K562 (cell line): ENCODE data around the gene MAEL. TPM values are rescaled to one million over a fixed set of nuclear protein-coding genes. Genes with fewer than 3 reads are reported as not detected.

Experiments used
- ARHGAP35 ChIP-seq: fragments of 450-650 bp; IDR thresholded peaks from 2 replicates; pipeline ENCODE4 v1.6.1; 2018; ENCODE audit not compliant: partially characterized antibody
- CCNT2 ChIP-seq: IDR thresholded peaks from 2 replicates; pipeline ENCODE4 v1.6.1; 2011; ENCODE audit warnings: borderline replicate concordance, low read depth, mild to moderate bottlenecking, moderate library complexity, mixed read lengths, low read length; ENCODE audit not compliant: insufficient read length; ENCODE audit errors: extremely low read depth
- CTBP1 ChIP-seq: fragments of 450-650 bp; IDR thresholded peaks from 2 replicates; pipeline ENCODE4 v1.6.1; 2016; ENCODE audit warnings: borderline replicate concordance
- DPF2 ChIP-seq: fragments of 450-650 bp; IDR thresholded peaks from 2 replicates; pipeline ENCODE4 v1.6.1; 2016
- ETV5 ChIP-seq: sonication (generic); formaldehyde crosslinking; IDR thresholded peaks from 2 replicates; pipeline ENCODE4 v1.4.0; 2020; ENCODE audit warnings: low read depth, mild to moderate bottlenecking, missing genetic modification reagents
- FOXP1 ChIP-seq: sonication (generic); formaldehyde crosslinking; IDR thresholded peaks from 2 replicates; pipeline ENCODE4 v1.8.0; 2022; ENCODE audit warnings: mild to moderate bottlenecking, missing genetic modification reagents
- HDAC8 ChIP-seq: fragments of 450-650 bp; IDR thresholded peaks from 2 replicates; pipeline ENCODE4 v1.6.1; 2016; ENCODE audit warnings: mild to moderate bottlenecking, missing genetic modification characterization, moderate library complexity, missing compliant biosample characterization
- HNRNPLL ChIP-seq: fragments of 200-400 bp; formaldehyde crosslinking; IDR thresholded peaks from 2 replicates; pipeline ENCODE4 v1.6.1; 2017; ENCODE audit warnings: low read length, low read depth, mild to moderate bottlenecking; ENCODE audit not compliant: poor library complexity, severe bottlenecking
- MAFG ChIP-seq: fragments of 450-650 bp; conservative IDR thresholded peaks from 2 replicates; pipeline ENCODE4 v1.6.1; 2016; ENCODE audit warnings: missing genetic modification characterization, missing compliant biosample characterization
- MCM5 ChIP-seq: fragments of 450-650 bp; IDR thresholded peaks from 2 replicates; pipeline ENCODE4 v1.6.1; 2016; ENCODE audit warnings: low read depth
- NBN ChIP-seq: fragments of 450-650 bp; IDR thresholded peaks from 2 replicates; pipeline ENCODE4 v1.6.1; 2016; ENCODE audit warnings: low read depth, mild to moderate bottlenecking
- NUFIP1 ChIP-seq: fragments of 450-650 bp; IDR thresholded peaks from 2 replicates; pipeline ENCODE4 v1.6.1; 2018; ENCODE audit not compliant: partially characterized antibody
- PHF21A ChIP-seq: fragments of 450-650 bp; IDR thresholded peaks from 2 replicates; pipeline ENCODE4 v1.6.1; 2017; ENCODE audit warnings: low read depth, borderline replicate concordance
- SMARCA4 ChIP-seq: fragments of 450-650 bp; IDR thresholded peaks from 2 replicates; pipeline ENCODE4 v1.6.1; 2016
- SRSF3 ChIP-seq: fragments of 200-400 bp; formaldehyde crosslinking; IDR thresholded peaks from 2 replicates; pipeline ENCODE4 v1.6.1; 2016; ENCODE audit warnings: mild to moderate bottlenecking, low read length, moderate library complexity; ENCODE audit not compliant: insufficient read depth
- ZBTB17 ChIP-seq: fragments of 450-650 bp; formaldehyde crosslinking; IDR thresholded peaks from 2 replicates; pipeline ENCODE4 v1.4.0; 2020; ENCODE audit warnings: mild to moderate bottlenecking
- ZBTB8A ChIP-seq: fragments of 450-650 bp; IDR thresholded peaks from 2 replicates; pipeline ENCODE4 v1.6.1; 2018; ENCODE audit warnings: mild to moderate bottlenecking, moderate library complexity; ENCODE audit not compliant: partially characterized antibody
- ZNF23 ChIP-seq: fragments of 250-450 bp; sonication (Bioruptor Pico); IDR thresholded peaks from 2 replicates; pipeline ENCODE4 v1.4.0; 2020; ENCODE audit warnings: mild to moderate bottlenecking
- ZNF668 ChIP-seq: fragments of 250-450 bp; sonication (Bioruptor Pico); IDR thresholded peaks from 2 replicates; pipeline ENCODE4 v1.8.0; 2022; ENCODE audit warnings: mild to moderate bottlenecking, inconsistent platforms
- ZNF76 ChIP-seq: fragments of 250-450 bp; sonication (Bioruptor Pico); IDR thresholded peaks from 2 replicates; pipeline ENCODE4 v1.4.0; 2020; ENCODE audit warnings: mild to moderate bottlenecking, moderate library complexity, borderline replicate concordance
- ZNF778 ChIP-seq: fragments of 450-650 bp; formaldehyde crosslinking; IDR thresholded peaks from 2 replicates; pipeline ENCODE4 v1.4.0; 2020; ENCODE audit warnings: mild to moderate bottlenecking, moderate library complexity
- ZZZ3 ChIP-seq: fragments of 450-650 bp; IDR thresholded peaks from 2 replicates; pipeline ENCODE4 v1.6.1; 2016; ENCODE audit warnings: antibody characterized with exemption, mild to moderate bottlenecking, moderate library complexity
- polyA plus RNA-seq, 8 experiments: library from polyadenylated mRNA; depleted of rRNA in 4 of 8; stranded (reverse) in 5 of 8; unstranded in 3 of 8; fragments of >200 nt; fragmentation: Nextera tagmentation in 2 of 8; fragmentation: Illumina TruSeq in 1 of 8; extraction: Ambion mirVana in 2 of 8; extraction: Trizol in 1 of 8; gene quantifications; 2 replicates each; pipeline versions ENCODE4 v1.2.1 to v1.2.3, GENCODE V29; 2011 to 2014; ENCODE audit warnings: inconsistent platforms in 1 of 8, missing spikeins in 1 of 8
- total RNA-seq, 7 experiments: library from RNA; depleted of rRNA in 6 of 7; stranded (reverse); fragments of >200 nt in 6 of 7; fragmentation: Illumina TruSeq in 2 of 7; extraction: Trizol in 2 of 7; gene quantifications; 2 replicates each; pipeline versions ENCODE4 v1.2.1 to v1.2.3, GENCODE V29; 2011 to 2021; ENCODE audit warnings: low replicate concordance in 1 of 7
- TF ChIP-seq, protein P1 (sequence below): sonication (generic); formaldehyde crosslinking; IDR thresholded peaks from 2 replicates; pipeline ENCODE4 v1.8.1; 2022; ENCODE audit warnings: missing genetic modification reagents
- TF ChIP-seq, protein P2 (sequence below): fragments of 250-450 bp; sonication (Bioruptor Pico); IDR thresholded peaks from 2 replicates; pipeline ENCODE4 v1.8.0; 2022; ENCODE audit warnings: moderate library complexity, mild to moderate bottlenecking, inconsistent platforms
- TF ChIP-seq, protein P3 (sequence below): fragments of 250-450 bp; sonication (Bioruptor Pico); IDR thresholded peaks from 2 replicates; pipeline ENCODE4 v1.5.1; 2021; ENCODE audit warnings: mild to moderate bottlenecking

The MAEL gene
- total and polyA plus RNA-seq, 9 of the 15 experiments (the other 6 are each of a cell fraction or from before 2014, with no cell fraction given) = 0.11 to 1.9 (median 0.75) TPM

- TF ChIP-seq ZNF76 (CRISPR knock-in tag) (no peak), HNRNPLL (no peak), MAFG (tag) (peak; percentile 79), ZBTB17 (CRISPR knock-in tag) (no peak), PHF21A (no peak), HDAC8 (tag) (no peak), MCM5 (no peak), CCNT2 (no peak), ZNF668 (CRISPR knock-in tag) (no peak), ETV5 (CRISPR knock-in tag) (peak; percentile 95), ZBTB8A (no peak), ARHGAP35 (no peak), NBN (no peak), CTBP1 (peak; percentile 21; the same call in 1 of the 2 replicates), ZNF23 (CRISPR knock-in tag) (no peak), SMARCA4 (peak; percentile 15; the same call in 1 of the 2 replicates), ZZZ3 (no peak), SRSF3 (no peak), ZNF778 (CRISPR knock-in tag) (no peak), FOXP1 (no peak), DPF2 (peak; percentile 36; the same call in 1 of the 2 replicates), NUFIP1 (no peak)
- TF ChIP-seq, protein P1, sequence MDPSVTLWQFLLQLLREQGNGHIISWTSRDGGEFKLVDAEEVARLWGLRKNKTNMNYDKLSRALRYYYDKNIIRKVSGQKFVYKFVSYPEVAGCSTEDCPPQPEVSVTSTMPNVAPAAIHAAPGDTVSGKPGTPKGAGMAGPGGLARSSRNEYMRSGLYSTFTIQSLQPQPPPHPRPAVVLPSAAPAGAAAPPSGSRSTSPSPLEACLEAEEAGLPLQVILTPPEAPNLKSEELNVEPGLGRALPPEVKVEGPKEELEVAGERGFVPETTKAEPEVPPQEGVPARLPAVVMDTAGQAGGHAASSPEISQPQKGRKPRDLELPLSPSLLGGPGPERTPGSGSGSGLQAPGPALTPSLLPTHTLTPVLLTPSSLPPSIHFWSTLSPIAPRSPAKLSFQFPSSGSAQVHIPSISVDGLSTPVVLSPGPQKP (CRISPR knock-in tag) = no peak
- TF ChIP-seq, protein P2, sequence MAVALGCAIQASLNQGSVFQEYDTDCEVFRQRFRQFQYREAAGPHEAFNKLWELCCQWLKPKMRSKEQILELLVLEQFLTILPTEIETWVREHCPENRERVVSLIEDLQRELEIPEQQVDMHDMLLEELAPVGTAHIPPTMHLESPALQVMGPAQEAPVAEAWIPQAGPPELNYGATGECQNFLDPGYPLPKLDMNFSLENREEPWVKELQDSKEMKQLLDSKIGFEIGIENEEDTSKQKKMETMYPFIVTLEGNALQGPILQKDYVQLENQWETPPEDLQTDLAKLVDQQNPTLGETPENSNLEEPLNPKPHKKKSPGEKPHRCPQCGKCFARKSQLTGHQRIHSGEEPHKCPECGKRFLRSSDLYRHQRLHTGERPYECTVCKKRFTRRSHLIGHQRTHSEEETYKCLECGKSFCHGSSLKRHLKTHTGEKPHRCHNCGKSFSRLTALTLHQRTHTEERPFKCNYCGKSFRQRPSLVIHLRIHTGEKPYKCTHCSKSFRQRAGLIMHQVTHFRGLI (CRISPR knock-in tag) = no peak
- TF ChIP-seq, protein P3, sequence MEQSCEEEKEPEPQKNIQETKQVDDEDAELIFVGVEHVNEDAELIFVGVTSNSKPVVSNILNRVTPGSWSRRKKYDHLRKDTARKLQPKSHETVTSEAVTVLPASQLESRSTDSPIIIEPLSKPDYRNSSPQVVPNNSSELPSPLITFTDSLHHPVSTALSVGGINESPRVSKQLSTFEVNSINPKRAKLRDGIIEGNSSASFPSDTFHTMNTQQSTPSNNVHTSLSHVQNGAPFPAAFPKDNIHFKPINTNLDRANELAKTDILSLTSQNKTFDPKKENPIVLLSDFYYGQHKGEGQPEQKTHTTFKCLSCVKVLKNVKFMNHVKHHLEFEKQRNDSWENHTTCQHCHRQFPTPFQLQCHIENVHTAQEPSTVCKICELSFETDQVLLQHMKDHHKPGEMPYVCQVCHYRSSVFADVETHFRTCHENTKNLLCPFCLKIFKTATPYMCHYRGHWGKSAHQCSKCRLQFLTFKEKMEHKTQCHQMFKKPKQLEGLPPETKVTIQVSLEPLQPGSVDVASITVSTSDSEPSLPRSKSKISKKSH (CRISPR knock-in tag) = no peak
Measured at GRCh38 chr1:167059045-167059808, 70.1 kb downstream of the MAEL start (continued).
